Endodermal cell (in vitro differentiated cells): ENCODE results near the gene TXNL1. TPM values are rescaled to one million over a fixed set of nuclear protein-coding genes. Genes with fewer than 3 reads are reported as not detected.

ENCODE experiments used
- DNase-seq: peaks from one replicate; pipeline ENCODE4 v3.0.0-alpha.2; 2017
- H3K27ac ChIP-seq: 2 replicates; pipeline ENCODE4 v1.5.1; 2013; ENCODE audit warnings: mild to moderate bottlenecking, low read depth, low read length, moderate library complexity
- H3K27me3 ChIP-seq: 2 replicates; pipeline ENCODE4 v1.6.1; 2013; ENCODE audit warnings: mild to moderate bottlenecking, low read length, moderate library complexity; ENCODE audit not compliant: insufficient read depth, control insufficient read depth, poor library complexity, severe bottlenecking
- H3K36me3 ChIP-seq: 2 replicates; pipeline ENCODE4 v1.7.0; 2013; ENCODE audit warnings: mild to moderate bottlenecking, low read length, moderate library complexity; ENCODE audit not compliant: control insufficient read depth, insufficient read depth
- H3K4me1 ChIP-seq: one replicate; pipeline ENCODE4 v1.7.0; 2013; ENCODE audit warnings: low read length; ENCODE audit not compliant: control insufficient read depth, insufficient read depth
- H3K4me3 ChIP-seq: 2 replicates; pipeline ENCODE4 v1.5.1; 2013; ENCODE audit warnings: mild to moderate bottlenecking, low read length, moderate library complexity
- H3K9ac ChIP-seq: 2 replicates; pipeline ENCODE4 v1.6.1; 2013; ENCODE audit warnings: mild to moderate bottlenecking, low read length, moderate library complexity; ENCODE audit not compliant: poor library complexity, severe bottlenecking; ENCODE audit errors: extremely low read depth
- H3K9me3 ChIP-seq: 2 replicates; pipeline ENCODE4 v1.6.1; 2013; ENCODE audit warnings: mild to moderate bottlenecking, low read length, moderate library complexity; ENCODE audit not compliant: control insufficient read depth
- H3K27ac Mint-ChIP-seq: 2 replicates; pipeline ENCODE4 v1.8.0; 2020; ENCODE audit warnings: mixed read lengths
- H3K27me3 Mint-ChIP-seq: 2 replicates; pipeline ENCODE4 v1.8.0; 2021; ENCODE audit warnings: mild to moderate bottlenecking, mixed read lengths; ENCODE audit not compliant: insufficient read depth
- H3K36me3 Mint-ChIP-seq: 2 replicates; pipeline ENCODE4 v1.8.0; 2020; ENCODE audit warnings: low read depth, mixed read lengths
- H3K4me1 Mint-ChIP-seq: 2 replicates; pipeline ENCODE4 v1.8.0; 2020; ENCODE audit warnings: mixed read lengths
- H3K4me3 Mint-ChIP-seq: 2 replicates; pipeline ENCODE4 v1.8.0; 2020; ENCODE audit warnings: mild to moderate bottlenecking, moderate library complexity, mixed read lengths
- H3K9me3 Mint-ChIP-seq: 2 replicates; pipeline ENCODE4 v1.8.0; 2020; ENCODE audit warnings: mild to moderate bottlenecking, mixed read lengths
- WGBS, 2 experiments: methylation state at CpG; one replicate each; pipeline versions ENCODE4 v1.1.5 to v1.1.7; 2013; ENCODE audit warnings: missing lambda C conversion rate in 2 of 2, mixed read lengths in 1 of 2; ENCODE audit not compliant: insufficient coverage in 1 of 2, insufficient read length in 1 of 2; 5-methylcytosine and 5-hydroxymethylcytosine counted together
- total RNA-seq, 2 donors: library from RNA; stranded (reverse); fragmentation: NEBNext Ultra II Directional in 1 of 2; extraction: Animal tissue kit (Norgen Biotek cat#: 25700) in 1 of 2; gene quantifications; 2 replicates in 1 of 2; 3 replicates in 1 of 2; pipeline ENCODE4 v1.2.1, GENCODE V29; 2021
- TF ChIP-seq, protein P1 (sequence below): fragments of 200-600 bp; sonication (generic); conservative IDR thresholded peaks from 2 replicates; pipeline ENCODE4 v1.5.0; 2021; ENCODE audit warnings: antibody characterized with exemption, mild to moderate bottlenecking

The TXNL1 gene
- total RNA-seq, 2 donors from 2014 or later, result 69.6 to 77.0 TPM

DNA sequence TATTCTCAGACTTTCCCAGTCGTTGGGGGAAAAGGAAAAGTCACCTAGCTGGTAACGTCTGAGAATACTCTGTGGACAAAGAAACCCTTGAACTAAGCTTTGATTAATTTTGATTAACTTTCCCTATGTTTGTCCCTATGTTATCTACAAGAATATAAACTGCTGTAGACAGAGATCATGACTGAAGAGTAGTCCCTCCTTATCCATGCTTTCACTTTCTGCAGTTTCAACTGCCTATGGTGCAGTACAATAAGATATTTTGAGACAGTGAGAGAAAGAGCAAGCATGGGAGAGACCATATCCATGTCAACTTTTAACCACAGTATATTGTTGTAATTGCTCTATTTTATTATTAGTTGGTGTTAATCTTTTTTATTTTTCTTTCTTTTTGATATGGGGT lies 31.8 kb downstream of the TXNL1 start:
- H3K27me3 ChIP-seq, result no peaks in the 10 kb centered on the region
- H3K27ac ChIP-seq, result no peak overlapping the region
- H3K9ac ChIP-seq, result no peak overlapping the region
- Mint-ChIP-seq H3K27ac (no peak overlapping the region), H3K36me3 (peaks cover 48% of the 10 kb centered on the region), H3K4me1 (no peaks in the 10 kb centered on the region), H3K9me3 (no peaks in the 10 kb centered on the region), H3K27me3 (no peaks in the 10 kb centered on the region), H3K4me3 (no peak overlapping the region)
- H3K9me3 ChIP-seq, result no peaks in the 10 kb centered on the region
- peaks cover 80% of the 10 kb centered on the region for H3K36me3 ChIP-seq
- TF ChIP-seq, protein P1, sequence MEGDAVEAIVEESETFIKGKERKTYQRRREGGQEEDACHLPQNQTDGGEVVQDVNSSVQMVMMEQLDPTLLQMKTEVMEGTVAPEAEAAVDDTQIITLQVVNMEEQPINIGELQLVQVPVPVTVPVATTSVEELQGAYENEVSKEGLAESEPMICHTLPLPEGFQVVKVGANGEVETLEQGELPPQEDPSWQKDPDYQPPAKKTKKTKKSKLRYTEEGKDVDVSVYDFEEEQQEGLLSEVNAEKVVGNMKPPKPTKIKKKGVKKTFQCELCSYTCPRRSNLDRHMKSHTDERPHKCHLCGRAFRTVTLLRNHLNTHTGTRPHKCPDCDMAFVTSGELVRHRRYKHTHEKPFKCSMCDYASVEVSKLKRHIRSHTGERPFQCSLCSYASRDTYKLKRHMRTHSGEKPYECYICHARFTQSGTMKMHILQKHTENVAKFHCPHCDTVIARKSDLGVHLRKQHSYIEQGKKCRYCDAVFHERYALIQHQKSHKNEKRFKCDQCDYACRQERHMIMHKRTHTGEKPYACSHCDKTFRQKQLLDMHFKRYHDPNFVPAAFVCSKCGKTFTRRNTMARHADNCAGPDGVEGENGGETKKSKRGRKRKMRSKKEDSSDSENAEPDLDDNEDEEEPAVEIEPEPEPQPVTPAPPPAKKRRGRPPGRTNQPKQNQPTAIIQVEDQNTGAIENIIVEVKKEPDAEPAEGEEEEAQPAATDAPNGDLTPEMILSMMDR, result no peak
- H3K4me1 ChIP-seq, result no peaks in the 10 kb centered on the region
- no peak overlapping the region for H3K4me3 ChIP-seq
- WGBS, 2 experiments, result 90 to 94% methylated on average over 2 of the region's 2 CpGs
- no peak for DNase-seq

DNA sequence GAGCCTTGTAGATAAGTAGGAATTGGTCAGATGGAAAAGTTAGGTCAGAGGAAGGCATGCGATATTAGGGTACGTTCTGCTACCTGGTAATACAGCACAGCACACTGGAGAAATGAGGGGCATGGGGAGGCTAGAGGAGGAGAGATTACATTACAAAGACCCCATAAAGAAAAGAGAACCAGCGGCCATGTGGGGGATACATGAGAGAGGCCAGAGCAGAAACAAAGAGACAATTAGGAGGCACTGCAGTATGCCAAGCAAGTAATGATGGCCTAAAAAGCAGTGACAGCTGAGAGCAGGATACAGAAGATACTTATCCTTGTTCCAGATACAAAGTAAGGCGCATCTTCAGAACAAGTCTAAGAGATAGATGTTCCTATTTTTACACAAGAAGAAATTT lies 40.0 kb downstream of the TXNL1 start:
- Mint-ChIP-seq H3K27ac (no peak overlapping the region), H3K9me3 (no peaks in the 10 kb centered on the region), H3K4me1 (no peaks in the 10 kb centered on the region), H3K36me3 (peaks cover 4% of the 10 kb centered on the region), H3K4me3 (no peak overlapping the region), H3K27me3 (no peaks in the 10 kb centered on the region)
- TF ChIP-seq, protein P1, result no peak
- WGBS, 2 experiments, result 86 to 88% methylated on average over 4 of the region's 4 CpGs
- Histone ChIP-seq H3K9ac (no peak overlapping the region), H3K36me3 (peaks cover 16% of the 10 kb centered on the region), H3K9me3 (no peaks in the 10 kb centered on the region), H3K27ac (no peak overlapping the region), H3K4me1 (no peaks in the 10 kb centered on the region), H3K27me3 (no peaks in the 10 kb centered on the region), H3K4me3 (no peak overlapping the region)
- no peak for DNase-seq

DNA sequence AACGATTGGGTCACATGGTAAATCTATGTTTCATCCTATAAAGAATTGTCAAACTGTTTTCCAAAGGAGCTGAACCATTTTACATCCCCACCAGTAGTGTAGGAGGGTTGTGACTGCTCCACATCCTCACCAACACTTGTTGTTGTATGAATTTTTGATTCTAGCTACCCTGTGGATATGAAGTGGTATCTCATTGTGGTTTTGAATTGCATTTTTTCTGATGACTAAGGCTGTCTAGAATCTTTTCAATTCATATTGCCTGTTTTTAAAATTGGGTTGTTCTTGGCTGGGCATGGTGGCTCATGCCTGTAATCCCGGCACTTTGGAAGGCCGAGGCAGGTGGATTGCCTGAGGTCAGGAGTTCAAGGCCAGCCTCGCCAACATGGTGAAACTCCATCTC lies 44.5 kb downstream of the TXNL1 start:
- Histone ChIP-seq H3K27me3 (no peaks in the 10 kb centered on the region), H3K4me3 (no peak overlapping the region), H3K27ac (no peak overlapping the region), H3K9me3 (no peaks in the 10 kb centered on the region), H3K36me3 (no peaks in the 10 kb centered on the region), H3K4me1 (no peaks in the 10 kb centered on the region), H3K9ac (no peak overlapping the region)
- no peak for DNase-seq
- Mint-ChIP-seq H3K27me3 (no peaks in the 10 kb centered on the region), H3K4me1 (no peaks in the 10 kb centered on the region), H3K27ac (no peak overlapping the region), H3K4me3 (no peak overlapping the region), H3K36me3 (no peaks in the 10 kb centered on the region), H3K9me3 (no peaks in the 10 kb centered on the region)
- TF ChIP-seq, protein P1, result no peak
- WGBS, 2 experiments, result 90 to 100% methylated on average over 1 to 4 of the region's 4 CpGs
